ENCODE data around the gene GRAMD2A. TPM values are rescaled to one million over a fixed set of nuclear protein-coding genes. Genes with fewer than 3 reads are reported as not detected.
A peak's percentile ranks its signal among the peaks of the same experiment; 100 is the strongest.

The GRAMD2A gene
- polyA plus RNA-seq, 1 donor, result 2.5 TPM

DNA sequence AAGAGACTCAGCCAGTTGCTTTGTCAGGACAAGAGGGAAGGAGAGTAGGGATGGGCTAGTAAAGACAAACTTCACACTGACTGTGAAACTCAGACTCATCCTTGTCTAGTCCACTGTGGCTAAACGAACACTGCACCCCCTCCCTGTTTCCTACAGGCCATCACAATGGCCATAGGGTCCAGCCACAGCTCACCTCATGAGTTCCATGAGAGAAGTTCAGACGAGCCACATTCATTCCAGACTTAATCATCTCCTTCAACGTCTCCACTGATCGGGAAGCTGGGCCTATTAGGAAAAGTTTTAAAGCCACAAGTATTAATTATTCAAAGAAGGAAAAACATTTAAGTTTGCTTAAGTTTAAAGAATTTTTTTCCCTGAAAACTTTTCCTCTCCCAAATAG is 19.6 kb upstream of the GRAMD2A start:
- DNase-seq (ENCODE audit: low read depth), result no peak

DNA sequence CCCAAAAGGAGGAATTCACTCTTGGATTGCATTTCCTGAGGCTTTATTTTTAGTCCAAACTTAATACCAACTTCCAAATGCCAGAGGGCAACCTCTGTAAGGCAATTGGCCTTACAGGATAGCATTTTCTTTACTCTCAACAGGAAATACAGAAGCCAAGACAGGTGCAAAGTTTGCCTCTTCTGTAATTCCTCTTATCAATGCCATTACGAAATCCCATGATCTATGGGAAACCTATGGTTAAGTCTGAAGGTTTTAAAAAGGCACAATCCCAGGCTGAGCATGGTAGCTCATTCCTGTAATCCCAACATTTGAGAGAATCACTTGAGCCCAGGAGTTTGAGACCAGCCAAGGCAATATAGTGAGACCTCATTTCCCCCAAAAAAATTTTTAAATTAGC is 18.5 kb upstream of the GRAMD2A start:
- no peak for DNase-seq (ENCODE audit: low read depth)

DNA sequence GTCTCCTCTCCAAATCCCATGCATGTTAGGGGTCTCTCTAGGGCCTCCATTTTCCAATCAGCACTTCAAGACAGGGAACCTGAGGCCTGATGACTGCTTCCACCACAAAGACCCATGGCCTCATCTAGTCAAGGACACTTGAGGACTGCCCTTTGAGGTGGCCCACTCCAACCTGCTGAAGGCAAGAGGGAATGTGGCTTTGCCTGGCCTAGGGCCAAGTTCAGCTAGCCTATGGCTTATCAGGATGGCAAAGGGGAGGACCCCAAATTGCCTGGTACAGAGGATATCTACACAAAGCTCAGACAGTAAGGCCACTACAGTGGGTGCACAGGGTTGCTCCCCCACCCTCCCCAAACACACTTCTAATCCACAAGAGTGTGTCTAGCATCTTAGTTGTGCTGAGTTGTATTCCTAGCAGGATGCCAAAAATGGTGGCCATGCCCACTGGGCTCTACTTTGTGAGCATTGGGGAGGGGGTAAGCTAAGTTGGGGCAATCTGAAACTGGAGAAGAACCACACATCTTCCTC is 10.0 kb upstream of the GRAMD2A start:
- no peak for DNase-seq (ENCODE audit: low read depth)

DNA sequence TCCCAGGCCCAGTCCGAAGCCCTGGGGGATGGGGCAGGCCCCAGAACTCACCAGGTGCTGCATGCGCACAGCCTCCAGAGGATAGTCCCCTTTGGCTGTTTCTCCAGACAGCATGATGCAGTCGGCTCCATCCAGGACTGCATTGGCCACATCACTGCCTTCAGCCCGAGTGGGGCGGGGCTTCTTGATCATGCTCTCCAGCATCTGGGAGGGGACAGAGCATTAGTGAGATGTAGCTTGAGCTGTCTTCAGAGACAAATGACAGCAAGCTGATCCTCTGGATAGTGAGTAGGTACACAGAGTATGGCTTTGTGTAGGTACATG is 9.1 kb upstream of the GRAMD2A start:
- no peak for DNase-seq (ENCODE audit: low read depth)

DNA sequence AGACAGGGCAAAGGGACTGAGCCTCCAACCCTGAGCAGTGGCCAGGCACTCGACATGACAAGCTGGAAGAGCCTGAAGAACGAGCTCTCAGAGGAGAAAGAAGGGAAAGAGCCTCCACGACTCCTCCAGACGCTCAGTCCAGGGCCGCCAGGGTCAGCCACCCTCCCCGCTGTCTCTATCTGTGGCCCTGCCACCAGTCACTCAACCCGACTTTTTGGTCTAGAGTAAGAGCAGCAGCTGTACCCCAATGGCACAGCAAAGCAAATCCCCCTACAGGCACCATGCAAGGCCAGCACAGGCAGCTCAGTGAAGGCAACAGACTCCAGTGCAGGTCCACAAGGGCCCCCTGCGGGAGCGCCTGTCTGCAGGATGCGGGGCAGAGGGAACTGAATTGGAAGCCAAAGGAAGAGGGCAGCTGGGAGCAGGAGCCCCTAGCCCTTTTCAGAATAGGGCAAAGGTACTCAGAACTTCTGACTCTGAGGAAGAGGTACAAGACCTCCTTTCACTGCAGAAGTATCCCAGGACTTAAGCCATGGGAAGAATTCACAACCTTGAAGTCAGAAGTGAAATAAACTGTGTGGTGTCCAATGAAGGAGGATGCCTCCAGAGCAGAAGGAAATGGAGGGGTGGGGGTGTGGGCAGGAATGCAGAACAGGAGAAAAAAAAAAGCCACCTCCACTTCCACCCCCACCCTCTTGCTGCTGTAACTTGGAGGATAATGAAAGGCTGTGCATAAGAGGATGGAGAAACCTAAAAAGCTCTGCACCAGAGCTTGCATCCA is 8.5 kb upstream of the GRAMD2A start:
- DNase-seq (ENCODE audit: low read depth), result no peak

DNA sequence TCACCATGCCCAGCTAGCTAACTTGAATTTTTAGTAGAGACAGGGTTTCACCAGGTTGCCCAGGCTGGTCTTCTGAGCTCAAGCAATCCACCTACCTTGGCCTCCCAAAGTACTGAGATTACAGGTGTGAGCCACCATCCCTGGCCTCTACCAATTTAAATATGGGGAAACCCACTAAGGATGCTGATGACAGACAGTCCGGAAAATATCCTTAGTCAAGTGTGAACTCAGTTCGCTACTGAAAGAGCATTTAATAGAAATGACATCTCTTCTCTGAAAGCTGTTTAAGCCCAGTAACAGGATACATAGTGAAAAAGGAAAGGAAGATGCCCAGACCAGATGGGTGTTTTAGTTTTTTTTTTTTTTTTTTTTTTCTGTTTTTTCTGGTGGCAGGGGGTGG is 7.7 kb upstream of the GRAMD2A start:
- no peak for DNase-seq (ENCODE audit: low read depth)

DNA sequence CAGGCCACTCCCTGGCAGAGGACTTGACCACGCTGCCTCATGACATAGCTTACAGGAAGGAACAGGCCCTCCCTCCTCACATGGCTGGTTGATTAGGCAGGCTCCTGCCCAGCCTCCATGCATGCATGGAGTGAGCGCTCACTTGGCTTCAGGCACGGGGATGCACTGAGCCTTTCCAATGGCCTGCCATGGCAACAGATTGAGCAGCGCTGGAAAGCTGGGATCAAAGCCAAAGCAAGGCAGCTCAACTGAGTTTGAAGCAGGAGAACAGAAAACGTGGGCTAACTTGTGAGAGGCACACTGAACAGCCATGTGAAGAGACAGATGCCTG is 5.9 kb upstream of the GRAMD2A start:
- DNase-seq (ENCODE audit: low read depth), result no peak

DNA sequence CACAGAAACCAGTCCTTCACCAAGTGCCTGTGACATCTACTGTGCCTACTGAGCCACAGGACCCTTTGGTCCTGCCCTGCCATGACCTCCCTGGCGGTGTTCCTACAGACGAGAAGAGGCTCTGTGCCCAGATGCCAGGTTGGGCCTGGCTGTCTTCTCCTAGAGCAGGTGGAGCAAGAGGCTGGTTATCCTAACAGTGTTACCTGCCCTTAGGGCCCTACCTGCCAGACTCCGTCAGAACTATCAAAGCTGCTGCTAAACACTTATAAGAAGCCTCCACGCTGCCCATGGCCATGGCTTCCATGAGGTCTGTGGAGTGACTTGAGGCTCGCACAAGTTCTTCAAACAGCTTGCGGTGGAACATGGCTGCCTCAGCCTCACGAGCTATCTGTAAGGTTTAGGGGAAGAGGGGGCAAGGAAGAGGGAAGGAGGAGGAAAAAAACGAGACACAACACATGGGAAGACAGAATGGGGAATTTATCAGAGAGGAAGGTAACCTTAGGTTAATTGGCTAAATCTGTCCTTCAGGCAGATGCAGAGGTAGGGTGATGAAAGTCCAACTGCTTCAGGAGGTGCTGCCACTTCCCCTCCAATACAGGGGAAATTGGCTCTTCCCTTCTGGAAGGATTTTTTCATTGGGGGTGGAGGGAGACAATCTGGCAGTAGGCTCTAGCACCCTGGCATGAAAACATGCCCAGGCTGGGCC is 5.4 kb upstream of the GRAMD2A start:
- no peak for DNase-seq (ENCODE audit: low read depth)

DNA sequence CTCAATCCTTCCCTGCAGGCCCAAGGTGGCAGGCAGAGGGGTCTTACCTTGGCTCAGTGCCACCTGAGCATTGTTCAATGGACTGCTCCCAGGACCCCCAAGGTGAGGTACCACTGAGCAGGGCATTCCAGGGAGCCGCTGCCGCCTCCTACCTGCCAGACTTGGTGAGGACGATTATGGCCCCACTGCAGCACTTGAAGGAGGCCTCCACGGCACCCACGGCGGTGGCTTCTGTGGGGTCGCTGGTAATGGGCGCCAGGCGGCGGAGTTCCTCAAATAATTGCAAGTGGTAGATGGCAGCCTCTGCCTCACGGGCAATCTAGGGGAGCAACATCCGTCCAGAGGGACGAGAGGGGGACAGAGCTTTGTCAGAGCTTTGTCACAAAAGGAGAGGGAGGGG is 4.7 kb upstream of the GRAMD2A start:
- no peak for DNase-seq (ENCODE audit: low read depth)

DNA sequence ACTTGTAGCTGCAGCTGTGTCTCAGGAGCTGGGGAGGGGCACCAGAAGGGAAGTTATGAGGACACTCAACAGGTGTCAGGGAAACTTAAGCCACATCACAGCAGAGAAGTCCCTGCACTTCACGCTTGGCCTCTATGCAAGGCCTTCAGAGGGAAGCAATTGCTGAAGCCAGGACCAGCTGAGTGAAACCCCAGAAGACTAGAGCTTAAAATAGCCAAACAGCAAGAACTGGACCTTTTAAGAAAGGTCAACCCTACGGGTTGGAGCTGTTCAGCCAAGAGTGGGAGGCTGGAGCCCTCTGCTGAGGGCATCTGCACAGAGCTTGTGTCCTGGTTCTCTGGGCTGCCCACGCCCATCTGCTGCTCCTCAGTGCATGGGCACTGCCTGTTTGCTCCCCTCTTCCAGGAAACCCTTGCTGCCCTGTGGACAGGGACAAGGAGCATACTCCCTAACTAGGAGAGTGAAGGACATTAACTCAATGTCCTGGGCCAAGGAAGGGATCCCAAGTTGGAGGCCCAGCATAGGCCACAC is 3.9 kb upstream of the GRAMD2A start:
- DNase-seq (ENCODE audit: low read depth), result no peak

DNA sequence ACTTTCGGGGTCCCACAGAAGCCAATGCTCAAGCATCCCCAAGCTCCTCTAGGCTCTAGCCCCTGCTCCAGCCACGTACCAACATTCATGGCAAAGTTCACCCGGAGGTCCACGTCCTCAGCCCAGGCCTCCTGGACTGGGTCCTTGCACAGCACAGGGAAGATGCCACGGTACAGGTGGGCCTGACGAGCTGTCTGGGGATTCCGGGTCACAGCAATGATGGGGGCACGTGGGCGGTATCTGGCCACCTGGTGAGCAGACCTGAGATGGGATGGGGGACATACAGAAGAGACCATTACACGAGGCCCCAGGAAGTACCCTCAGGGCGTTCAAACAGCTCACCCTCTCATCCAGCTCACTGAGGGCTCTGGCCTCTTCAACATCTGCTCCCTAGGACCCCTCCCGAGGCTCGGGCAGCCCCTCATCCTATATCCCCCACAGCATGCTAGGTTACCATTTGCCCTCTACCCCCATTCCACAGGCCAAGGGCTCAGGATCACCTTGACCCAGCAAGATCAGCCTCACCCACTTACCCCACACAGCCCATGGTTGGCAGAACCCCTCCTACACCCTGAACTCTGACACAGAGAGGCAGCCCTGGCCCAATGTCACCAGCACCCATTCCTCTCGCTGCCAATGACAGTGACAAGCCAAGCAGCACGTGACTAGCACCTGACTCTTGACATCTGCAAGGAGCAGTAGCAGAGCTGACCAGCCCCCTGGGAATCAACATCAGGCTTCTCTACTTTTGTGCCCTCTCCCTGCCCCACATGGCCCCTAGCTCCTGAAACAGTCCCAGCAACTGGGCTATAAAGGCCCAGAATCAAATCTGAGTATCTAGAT is 3.0 kb upstream of the GRAMD2A start:
- no peak for DNase-seq (ENCODE audit: low read depth)

DNA sequence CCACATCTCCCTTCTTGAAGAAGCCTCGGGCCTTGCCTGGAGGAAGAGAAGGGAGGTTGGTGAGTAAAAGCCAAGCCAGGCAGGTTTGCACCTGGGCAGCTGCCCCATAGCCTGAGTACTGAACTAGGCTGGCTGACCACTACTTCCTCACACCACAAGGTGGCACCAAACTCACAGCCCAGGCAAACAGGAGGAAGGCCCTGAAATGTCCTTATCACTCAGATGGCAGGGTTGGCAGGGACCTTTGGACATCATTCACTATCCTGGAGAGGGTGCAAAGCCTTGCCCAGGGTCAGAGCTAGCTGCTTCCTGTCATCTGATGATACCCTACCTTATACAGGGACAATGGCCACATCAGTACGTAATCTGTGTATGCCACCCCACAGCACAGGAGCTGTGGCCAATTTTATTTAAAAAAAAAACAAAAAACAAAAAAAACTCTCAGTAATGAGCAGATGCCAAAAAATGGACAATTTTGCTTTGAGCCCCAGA is 2.2 kb upstream of the GRAMD2A start:
- peak; percentile 36 for DNase-seq (ENCODE audit: low read depth)

DNA sequence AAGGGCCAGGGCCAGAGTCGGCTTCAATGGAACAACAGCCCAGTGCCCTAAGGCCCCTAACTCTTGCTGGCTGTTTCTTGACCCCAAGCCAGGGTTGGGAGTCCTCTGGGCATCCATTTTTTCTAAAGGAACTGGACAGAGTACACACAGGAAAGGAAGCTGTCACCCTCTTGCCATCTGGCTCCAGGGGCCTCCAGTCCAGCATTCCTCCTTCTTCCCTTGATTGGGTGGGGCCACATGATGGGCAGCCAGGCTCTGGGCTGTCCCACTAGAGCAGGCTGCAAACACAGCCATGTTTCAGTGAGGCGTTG is 1.6 kb upstream of the GRAMD2A start:
- no peak for DNase-seq (ENCODE audit: low read depth)

DNA sequence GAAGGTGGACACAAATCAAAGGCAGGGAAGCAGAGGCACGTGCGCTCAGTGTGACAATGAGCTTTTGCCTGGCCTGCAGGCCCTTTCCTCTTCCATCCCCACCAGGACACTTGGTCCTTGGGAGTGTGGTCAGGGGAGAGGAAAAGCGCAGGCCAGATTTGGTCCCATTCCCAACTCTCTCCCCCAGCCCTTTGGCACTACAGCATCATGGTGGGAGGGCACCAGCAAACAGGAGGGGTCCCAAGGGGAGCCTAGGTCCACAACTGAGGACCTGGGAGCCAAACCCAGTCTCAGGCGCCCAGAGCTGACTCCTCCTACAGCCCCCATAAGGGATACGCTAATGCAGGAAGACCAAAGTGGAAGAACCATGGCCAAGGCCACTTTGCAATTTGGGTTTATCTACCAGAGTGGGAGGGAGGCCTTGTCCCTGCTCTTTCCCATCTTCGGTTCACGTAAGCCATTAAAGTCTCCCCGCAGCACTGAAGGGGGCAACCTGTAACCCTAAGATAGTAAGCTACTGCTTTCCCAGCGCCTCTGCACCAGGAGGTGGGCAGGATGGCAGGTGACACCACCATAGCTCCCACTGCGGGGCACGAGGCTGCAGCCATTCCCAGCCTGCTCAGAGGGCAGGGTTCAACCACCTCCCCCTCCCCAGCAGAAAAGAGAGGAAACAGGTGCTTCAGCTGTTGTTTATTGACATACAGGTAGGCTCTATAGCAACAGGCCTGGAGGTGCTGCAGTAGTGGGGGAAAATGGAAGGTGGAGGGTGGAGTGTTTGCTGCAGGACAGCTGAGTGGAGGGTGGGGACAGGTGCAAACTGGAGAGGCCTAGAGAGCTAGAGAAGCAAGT is 993 bp upstream of the GRAMD2A start:
- no peak for DNase-seq (ENCODE audit: low read depth)

DNA sequence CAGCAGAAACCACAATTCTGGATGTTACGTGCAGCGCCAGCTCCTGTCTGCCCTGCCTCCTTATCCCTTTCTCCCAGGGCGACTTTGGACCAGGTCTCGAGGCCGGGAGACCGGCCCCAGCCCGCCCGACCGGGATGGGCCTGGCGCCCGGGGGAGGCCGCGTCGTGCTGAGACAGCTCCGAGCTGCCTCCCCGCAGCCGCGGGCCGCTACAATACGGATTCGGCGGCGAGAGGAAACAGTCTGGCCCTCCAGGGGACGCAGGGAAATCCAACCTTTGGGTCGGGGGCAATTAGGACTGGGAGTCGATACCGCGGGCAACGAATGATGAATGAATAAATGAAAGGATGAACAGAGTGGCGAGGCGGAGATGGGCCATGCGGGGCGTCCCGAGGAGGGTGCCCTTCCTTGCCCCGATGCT is 537 bp downstream of the GRAMD2A start:
- no peak for DNase-seq (ENCODE audit: low read depth)

DNA sequence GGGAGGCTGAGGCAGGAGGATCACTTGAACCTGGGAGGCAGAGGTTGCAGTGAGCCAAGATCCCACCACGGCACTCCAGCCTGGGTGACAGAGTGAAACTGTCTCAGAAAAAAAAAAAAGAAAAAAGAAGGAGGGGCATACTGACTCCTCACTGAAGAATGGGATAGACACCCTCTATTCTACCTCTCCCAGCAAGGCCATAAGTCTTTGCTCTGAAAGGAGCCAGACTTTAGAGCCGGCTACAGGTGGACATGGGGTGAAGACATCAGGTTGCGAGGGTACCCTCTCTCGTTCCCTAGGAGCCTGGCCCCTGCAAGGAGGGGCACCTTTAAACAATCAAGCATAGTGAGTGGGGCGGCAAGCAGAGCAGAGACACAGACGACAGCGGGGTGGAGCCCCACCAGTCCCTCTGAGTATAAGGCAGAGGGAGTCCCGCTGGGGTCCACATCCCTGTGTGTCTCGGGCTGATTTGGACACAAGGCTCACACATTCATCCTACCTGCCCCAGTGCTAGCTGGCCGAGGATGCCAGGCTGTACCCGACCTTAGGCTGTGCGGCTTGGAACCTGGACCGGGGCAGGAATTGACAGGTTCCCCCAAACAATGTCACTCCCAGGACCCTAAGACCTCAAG is 1.1 kb downstream of the GRAMD2A start:
- no peak for DNase-seq (ENCODE audit: low read depth)

DNA sequence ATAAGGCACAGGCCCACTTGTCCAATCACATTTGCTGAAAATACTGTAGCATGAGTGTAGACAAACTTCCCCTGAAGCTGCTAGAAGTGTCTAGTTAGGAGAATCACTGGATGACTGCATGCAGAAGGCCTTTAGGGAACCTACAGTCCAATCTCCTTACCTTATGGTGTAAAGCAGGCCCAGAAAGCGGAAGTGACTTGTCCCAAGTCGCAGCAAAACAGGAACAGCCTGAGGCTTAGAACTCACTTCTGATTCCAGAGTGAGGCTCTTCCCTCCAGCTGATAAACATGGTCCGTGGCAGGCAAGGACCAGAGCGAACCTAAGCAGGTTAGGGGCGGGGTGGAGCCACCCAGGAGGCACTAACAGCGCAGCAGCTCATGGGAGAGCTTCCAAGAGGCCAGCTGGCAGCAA is 2.5 kb downstream of the GRAMD2A start:
- no peak for DNase-seq (ENCODE audit: low read depth)

DNA sequence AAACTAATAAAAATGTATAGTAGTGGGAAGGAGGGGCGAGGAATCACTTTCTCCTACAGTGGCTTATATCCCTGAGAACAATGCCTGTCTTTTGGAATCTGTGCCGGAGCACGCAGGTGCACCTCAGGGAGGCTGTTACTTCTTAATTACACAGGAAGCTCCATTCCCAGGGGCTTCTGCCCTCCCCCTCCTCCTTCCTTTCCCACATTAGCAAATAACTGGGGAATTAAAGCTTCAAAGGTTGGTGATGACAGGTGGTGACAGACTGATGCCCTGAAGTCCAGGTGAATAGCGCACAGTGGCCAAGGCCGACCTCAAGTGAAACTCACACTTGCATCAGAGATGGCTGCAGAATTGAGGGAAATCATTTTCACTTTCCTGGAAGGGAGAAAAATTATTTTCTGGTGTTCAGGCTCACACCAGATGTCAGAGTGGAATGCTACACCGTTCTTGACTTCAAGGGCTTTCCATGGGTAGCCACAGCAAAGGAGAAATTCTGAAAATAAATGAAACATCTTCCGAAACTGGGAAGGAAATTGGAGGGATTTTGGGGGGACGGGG is 3.7 kb downstream of the GRAMD2A start:
- no peak for DNase-seq (ENCODE audit: low read depth)

DNA sequence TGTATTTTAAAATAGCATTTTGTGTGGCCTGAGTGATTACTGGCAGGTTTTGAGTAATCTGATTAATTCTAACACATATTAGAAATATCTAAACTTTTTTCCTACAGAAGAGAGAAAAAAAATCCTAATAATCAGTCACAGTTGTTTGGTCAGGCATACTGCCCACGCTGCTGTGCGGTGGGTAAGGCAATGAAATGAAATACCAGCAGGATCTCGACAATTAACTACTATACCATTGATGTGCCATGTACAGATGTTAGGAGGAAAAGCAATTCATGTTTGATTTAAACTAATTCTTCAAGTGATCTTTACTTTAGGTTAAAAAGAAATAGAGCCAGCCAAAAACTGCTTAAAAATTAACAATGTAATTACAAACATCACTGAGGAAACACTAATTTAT is 5.2 kb downstream of the GRAMD2A start:
- DNase-seq (ENCODE audit: low read depth), result no peak

DNA sequence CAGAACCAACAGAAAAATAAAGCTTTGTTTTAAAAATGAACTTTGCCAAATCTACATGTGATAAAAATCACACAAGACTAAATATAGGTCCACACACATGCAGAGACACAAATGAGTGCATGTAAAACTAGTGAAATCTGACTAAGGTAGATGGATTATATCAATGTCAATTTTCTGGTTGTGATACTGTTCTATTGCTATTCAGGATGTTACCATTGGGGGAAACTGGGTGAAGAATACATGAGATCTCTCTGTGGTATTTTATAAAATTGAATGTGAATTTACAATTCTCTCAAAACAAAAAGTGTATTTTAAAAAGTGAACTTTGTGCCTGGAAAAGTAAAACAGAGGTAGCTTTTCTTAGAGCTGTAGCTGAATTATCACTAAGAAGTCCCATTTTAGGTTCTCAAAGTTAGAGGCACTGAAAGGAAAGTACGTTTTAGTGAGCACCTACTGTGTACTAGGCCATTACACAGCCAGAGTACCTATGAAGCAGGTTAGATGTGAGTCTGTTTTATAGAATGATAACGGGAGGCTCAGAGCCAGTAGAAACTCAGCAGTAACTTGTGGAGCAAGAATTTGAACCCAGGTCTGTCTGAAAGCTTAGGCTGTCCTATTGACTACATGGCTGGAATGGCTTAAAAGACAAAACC is 8.2 kb downstream of the GRAMD2A start:
- no peak for DNase-seq (ENCODE audit: low read depth)
